ENCODE data around the gene SELENBP1.
A peak's percentile ranks its signal among the peaks of the same experiment; 100 is the strongest.
"Not testable (repeated sequence)": the region's sequence is repeated elsewhere in the genome, so short reads cannot be mapped to it uniquely, and the experiment has no call there.

The SELENBP1 gene

GRCh38 chr1:151372058-151372934, at the start of gene SELENBP1:
TSS of gene SELENBP1 (minus strand) at chr1:151372705. CDS start at chr1:151372641, 64 bp downstream.
- no peak for DNase-seq

GRCh38 chr1:151419819-151420218, 47.3 kb upstream of the SELENBP1 start:
- DNase-seq, result no peak

- DNase-seq, result no peak
Measured at GRCh38 chr1:151418081-151418480, 45.6 kb upstream of the SELENBP1 start.

GRCh38 chr1:151416231-151416630, 43.7 kb upstream of the SELENBP1 start:
- DNase-seq, result no peak

GRCh38 chr1:151411884-151412283, 39.4 kb upstream of the SELENBP1 start:
- DNase-seq, result no peak

GRCh38 chr1:151408891-151409290, 36.4 kb upstream of the SELENBP1 start:
- no peak for DNase-seq

- DNase-seq, result no peak
Measured at GRCh38 chr1:151407304-151407703, 34.8 kb upstream of the SELENBP1 start.

GRCh38 chr1:151406176-151406575, 33.7 kb upstream of the SELENBP1 start:
- no peak for DNase-seq

- no peak for DNase-seq
Measured at GRCh38 chr1:151405187-151405951, 32.9 kb upstream of the SELENBP1 start.

- no peak for DNase-seq
Measured at GRCh38 chr1:151403612-151404011, 31.1 kb upstream of the SELENBP1 start.

GRCh38 chr1:151402764-151403163, 30.3 kb upstream of the SELENBP1 start:
- DNase-seq, result no peak

- DNase-seq, result no peak
Measured at GRCh38 chr1:151401860-151402259, 29.4 kb upstream of the SELENBP1 start.

- no peak for DNase-seq
Measured at GRCh38 chr1:151401125-151401788, 28.8 kb upstream of the SELENBP1 start.

GRCh38 chr1:151399324-151400171, 27.0 kb upstream of the SELENBP1 start, which contains the start of gene PSMB4:
TSS of gene PSMB4 (plus strand) at chr1:151399573. CDS start at chr1:151399588, 15 bp downstream.
- DNase-seq, result peak; percentile 81

- DNase-seq, result not testable (repeated sequence)
Measured at GRCh38 chr1:151396265-151396664, 23.8 kb upstream of the SELENBP1 start.

- no peak for DNase-seq
Measured at GRCh38 chr1:151393583-151393982, 21.1 kb upstream of the SELENBP1 start.

- DNase-seq, result no peak
Measured at GRCh38 chr1:151391079-151391563, 18.6 kb upstream of the SELENBP1 start.

GRCh38 chr1:151390221-151391078, 17.9 kb upstream of the SELENBP1 start:
- not testable (repeated sequence) for DNase-seq

- DNase-seq, result no peak
Measured at GRCh38 chr1:151386002-151386401, 13.5 kb upstream of the SELENBP1 start.

- no peak for DNase-seq
Measured at GRCh38 chr1:151384584-151384983, 12.1 kb upstream of the SELENBP1 start.

Measured in stimulated activated CD4-positive, alpha-beta T cell treated with anti-CD3 and anti-CD28 coated beads, Interleukin-15, amount 100 ng/mL, for 24 hours (primary cell).